ENCODE results near the gene LMNA. TPM values are rescaled to one million over a fixed set of nuclear protein-coding genes. Genes with fewer than 3 reads are reported as not detected.

The LMNA gene
- total RNA-seq, 1 donor from 2014 or later = 901 TPM

- DNase-seq (ENCODE audit: low spot score) = no peak
Measured at GRCh38 chr1:156135930-156136871, 21.7 kb downstream of the LMNA start.

- DNase-seq (ENCODE audit: low spot score) = no peak
Measured at GRCh38 chr1:156136970-156137483, 22.5 kb downstream of the LMNA start.

- DNase-seq (ENCODE audit: low spot score) = no peak
Measured at GRCh38 chr1:156138458-156138867, 24.0 kb downstream of the LMNA start.

GRCh38 chr1:156140879-156141707 is 26.6 kb downstream of the LMNA start:
- DNase-seq (ENCODE audit: low spot score) = no peak

GRCh38 chr1:156143765-156144489 is 29.4 kb downstream of the LMNA start:
- no peak for DNase-seq (ENCODE audit: low spot score)

- no peak for DNase-seq (ENCODE audit: low spot score)
Measured at GRCh38 chr1:156144742-156145141, 30.2 kb downstream of the LMNA start.

- no peak for DNase-seq (ENCODE audit: low spot score)
Measured at GRCh38 chr1:156145650-156146019, 31.1 kb downstream of the LMNA start.

- DNase-seq (ENCODE audit: low spot score) = no peak
Measured at GRCh38 chr1:156146020-156146768, 31.7 kb downstream of the LMNA start.

- DNase-seq (ENCODE audit: low spot score) = no peak
Measured at GRCh38 chr1:156146769-156147405, 32.4 kb downstream of the LMNA start.

GRCh38 chr1:156148216-156148615 is 33.7 kb downstream of the LMNA start:
- DNase-seq (ENCODE audit: low spot score) = no peak

GRCh38 chr1:156149374-156150332 is 35.1 kb downstream of the LMNA start:
- no peak for DNase-seq (ENCODE audit: low spot score)

GRCh38 chr1:156150333-156151011 is 36.0 kb downstream of the LMNA start:
- DNase-seq (ENCODE audit: low spot score) = no peak

- DNase-seq (ENCODE audit: low spot score) = no peak
Measured at GRCh38 chr1:156151093-156151688, 36.7 kb downstream of the LMNA start.

GRCh38 chr1:156152628-156153027 is 38.1 kb downstream of the LMNA start:
- DNase-seq (ENCODE audit: low spot score) = no peak

GRCh38 chr1:156153362-156153761 is 38.9 kb downstream of the LMNA start, which contains the start of gene SEMA4A:
Gene SEMA4A, plus strand, starts transcription at chr1:156153585. Its CDS starts 994 bp downstream, at chr1:156154579.
- no peak for DNase-seq (ENCODE audit: low spot score)

GRCh38 chr1:156154317-156154749 is 39.8 kb downstream of the LMNA start:
- DNase-seq (ENCODE audit: low spot score) = no peak

GRCh38 chr1:156155756-156156510 is 41.4 kb downstream of the LMNA start:
- DNase-seq (ENCODE audit: low spot score) = no peak
